ENCODE results near the gene SPC24.
"Not testable (repeated sequence)": the region's sequence is repeated elsewhere in the genome, so short reads cannot be mapped to it uniquely, and the experiment has no call there.

SPC24 gene

GRCh38 chr19:11123114-11123513, 32.5 kb downstream of the SPC24 start:
- no peak for DNase-seq

GRCh38 chr19:11121963-11122362, 33.6 kb downstream of the SPC24 start:
- not testable (repeated sequence) for DNase-seq

GRCh38 chr19:11116507-11116906, 39.1 kb downstream of the SPC24 start:
- no peak for DNase-seq

GRCh38 chr19:11115895-11116446, 39.6 kb downstream of the SPC24 start:
- DNase-seq = no peak

GRCh38 chr19:11115042-11115441, 40.5 kb downstream of the SPC24 start:
- DNase-seq = no peak

- DNase-seq = no peak
Observed at GRCh38 chr19:11113140-11113708, 42.4 kb downstream of the SPC24 start.

GRCh38 chr19:11111771-11112144, 43.8 kb downstream of the SPC24 start:
- no peak for DNase-seq

GRCh38 chr19:11111117-11111770, 44.3 kb downstream of the SPC24 start:
- no peak for DNase-seq

- DNase-seq = no peak
Observed at GRCh38 chr19:11108746-11109145, 46.8 kb downstream of the SPC24 start.

- no peak for DNase-seq
Observed at GRCh38 chr19:11106477-11106876, 49.1 kb downstream of the SPC24 start.

GRCh38 chr19:11105014-11105636, 50.5 kb downstream of the SPC24 start:
- no peak for DNase-seq

- DNase-seq = not testable (repeated sequence)
Observed at GRCh38 chr19:11103667-11104066, 51.9 kb downstream of the SPC24 start.

- DNase-seq = no peak
Observed at GRCh38 chr19:11102944-11103343, 52.6 kb downstream of the SPC24 start.

GRCh38 chr19:11101057-11101456, 54.5 kb downstream of the SPC24 start:
- no peak for DNase-seq

- DNase-seq = no peak
Observed at GRCh38 chr19:11100049-11100448, 55.5 kb downstream of the SPC24 start.

GRCh38 chr19:11098861-11099260, 56.7 kb downstream of the SPC24 start:
- DNase-seq = no peak

- DNase-seq = no peak
Observed at GRCh38 chr19:11098327-11098726, 57.3 kb downstream of the SPC24 start.

- DNase-seq = not testable (repeated sequence)
Observed at GRCh38 chr19:11097367-11097766, 58.2 kb downstream of the SPC24 start.

GRCh38 chr19:11096210-11096841, 59.3 kb downstream of the SPC24 start:
- peak in 1 of 5 donors; percentile 77 for DNase-seq
